ENCODE data around the gene TMEM191B.
"Not testable (repeated sequence)": the region's sequence is repeated elsewhere in the genome, so short reads cannot be mapped to it uniquely, and the experiment has no call there.

TMEM191B gene

GRCh38 chr22:18575686-18576085 is 48.1 kb downstream of the TMEM191B start:
- H3K36me3 ChIP-seq; DNase-seq; H3K4me1 ChIP-seq; H3K27me3 ChIP-seq; H3K9me3 ChIP-seq; H3K4me3 ChIP-seq; intact Hi-C loops (cut with DNase I; ENCODE audit: low total_unique reads); H3K27ac ChIP-seq: not testable (repeated sequence)

- intact Hi-C loops (cut with DNase I; ENCODE audit: low total_unique reads); H3K4me3 ChIP-seq: not testable (repeated sequence)
These were observed 49.7 kb downstream of the TMEM191B start for GRCh38 chr22:18577090-18577818.

DNA sequence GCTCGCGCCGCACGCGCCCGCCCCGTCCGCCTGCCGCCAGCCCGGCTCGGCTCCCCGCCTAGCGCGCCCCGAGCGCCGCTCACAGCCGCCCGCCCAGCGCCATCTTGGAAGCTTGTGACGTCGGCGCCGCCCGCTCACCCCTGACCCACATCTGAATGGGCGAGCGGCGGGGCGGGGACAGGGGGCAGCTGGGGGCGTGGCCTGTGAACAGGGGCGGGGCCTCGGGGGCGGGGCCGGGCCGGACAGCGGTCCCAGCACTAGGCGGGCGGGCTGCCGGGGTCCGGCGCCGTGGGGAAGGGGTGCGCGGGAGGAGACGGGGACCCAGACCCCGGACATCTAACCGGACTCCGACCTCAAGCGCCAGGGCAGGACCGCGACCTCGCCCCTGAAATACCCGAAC is 50.2 kb downstream of the TMEM191B start:
- H3K27me3 ChIP-seq; H3K9me3 ChIP-seq; H3K27ac ChIP-seq; H3K36me3 ChIP-seq; intact Hi-C loops (cut with DNase I; ENCODE audit: low total_unique reads); H3K4me1 ChIP-seq; H3K4me3 ChIP-seq; DNase-seq: not testable (repeated sequence)

More at GRCh38 chr22:18577090-18577818, 49.7 kb downstream of the TMEM191B start:
- not testable (repeated sequence) for H3K27ac ChIP-seq, H3K9me3 ChIP-seq, DNase-seq, H3K27me3 ChIP-seq, H3K4me1 ChIP-seq, H3K36me3 ChIP-seq
